ENCODE results near the gene BUD23.
A peak's percentile ranks its signal among the peaks of the same experiment; 100 is the strongest.

The BUD23 gene

DNA sequence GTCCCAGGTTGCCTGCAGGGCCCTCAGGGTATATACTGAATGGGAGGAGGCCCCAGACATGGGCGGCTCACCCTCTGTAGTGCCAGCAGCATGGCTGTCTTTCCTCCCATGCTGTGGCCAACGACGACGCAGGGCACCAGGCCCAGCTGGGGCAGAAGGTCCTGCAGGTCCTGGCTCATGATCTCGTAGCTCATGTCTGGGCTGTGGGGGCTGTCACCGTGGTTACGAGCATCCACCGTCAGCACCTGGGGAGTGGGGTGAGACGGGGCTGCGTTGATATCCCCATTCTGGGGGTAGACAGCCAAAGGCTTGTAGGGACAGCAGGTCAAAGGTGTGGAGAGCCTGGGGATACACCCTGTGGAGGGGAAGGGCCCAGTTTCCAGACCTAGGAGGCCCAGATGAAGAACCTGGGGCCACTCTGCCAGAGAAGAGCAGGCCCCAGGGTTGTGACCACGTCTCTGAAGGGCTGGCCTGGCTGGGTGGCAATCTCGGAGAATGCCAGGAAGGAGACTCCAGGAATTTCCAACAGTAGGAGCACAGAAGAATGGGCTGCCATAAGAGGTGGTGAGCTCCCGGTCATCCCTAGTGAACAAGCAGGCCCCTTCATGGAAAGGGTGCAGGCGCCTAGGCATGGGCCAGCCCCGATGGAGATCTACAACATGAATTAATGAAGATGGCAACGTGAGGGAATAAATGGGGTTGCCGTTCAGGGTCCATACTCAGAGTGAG is 54.3 kb downstream of the BUD23 start:
- TF ChIP-seq, protein P1, sequence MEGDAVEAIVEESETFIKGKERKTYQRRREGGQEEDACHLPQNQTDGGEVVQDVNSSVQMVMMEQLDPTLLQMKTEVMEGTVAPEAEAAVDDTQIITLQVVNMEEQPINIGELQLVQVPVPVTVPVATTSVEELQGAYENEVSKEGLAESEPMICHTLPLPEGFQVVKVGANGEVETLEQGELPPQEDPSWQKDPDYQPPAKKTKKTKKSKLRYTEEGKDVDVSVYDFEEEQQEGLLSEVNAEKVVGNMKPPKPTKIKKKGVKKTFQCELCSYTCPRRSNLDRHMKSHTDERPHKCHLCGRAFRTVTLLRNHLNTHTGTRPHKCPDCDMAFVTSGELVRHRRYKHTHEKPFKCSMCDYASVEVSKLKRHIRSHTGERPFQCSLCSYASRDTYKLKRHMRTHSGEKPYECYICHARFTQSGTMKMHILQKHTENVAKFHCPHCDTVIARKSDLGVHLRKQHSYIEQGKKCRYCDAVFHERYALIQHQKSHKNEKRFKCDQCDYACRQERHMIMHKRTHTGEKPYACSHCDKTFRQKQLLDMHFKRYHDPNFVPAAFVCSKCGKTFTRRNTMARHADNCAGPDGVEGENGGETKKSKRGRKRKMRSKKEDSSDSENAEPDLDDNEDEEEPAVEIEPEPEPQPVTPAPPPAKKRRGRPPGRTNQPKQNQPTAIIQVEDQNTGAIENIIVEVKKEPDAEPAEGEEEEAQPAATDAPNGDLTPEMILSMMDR (IDR thresholded peaks at IDR 0.05; ENCODE audit: insufficient read depth, low read depth, low read length, missing control alignments) = no peak
- no peak for DNase-seq (ENCODE audit: low read depth)
- peak overlapping the region; percentile 95 for H3K4me3 ChIP-seq (ENCODE audit: low read depth, low read length)

DNA sequence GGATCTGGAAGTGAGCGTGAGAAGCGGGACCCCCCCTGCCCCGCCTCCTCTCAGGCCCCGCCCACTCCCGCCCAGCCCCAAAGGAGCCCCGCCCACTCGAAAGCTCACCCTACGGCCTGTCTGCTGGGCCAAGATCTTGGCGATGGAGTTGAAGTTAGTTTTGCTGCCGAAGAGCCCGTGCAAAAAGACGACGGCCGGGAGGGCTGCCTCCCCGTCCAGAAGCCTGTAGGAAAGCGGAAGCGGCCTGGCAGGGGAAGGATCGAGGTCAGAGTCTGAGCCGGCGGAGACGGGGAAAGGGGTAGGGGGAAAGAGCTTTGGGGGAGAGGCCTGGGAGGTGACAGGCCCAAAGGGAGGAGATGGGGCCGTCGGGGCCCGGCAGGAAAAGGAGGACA is 54.8 kb downstream of the BUD23 start:
- TF ChIP-seq, protein P1 (IDR thresholded peaks at IDR 0.05; ENCODE audit: insufficient read depth, low read depth, low read length, missing control alignments) = no peak
- peak; percentile 74 for DNase-seq (ENCODE audit: low read depth)
- H3K4me3 ChIP-seq (ENCODE audit: low read depth, low read length) = peak overlapping the region; percentile 95

DNA sequence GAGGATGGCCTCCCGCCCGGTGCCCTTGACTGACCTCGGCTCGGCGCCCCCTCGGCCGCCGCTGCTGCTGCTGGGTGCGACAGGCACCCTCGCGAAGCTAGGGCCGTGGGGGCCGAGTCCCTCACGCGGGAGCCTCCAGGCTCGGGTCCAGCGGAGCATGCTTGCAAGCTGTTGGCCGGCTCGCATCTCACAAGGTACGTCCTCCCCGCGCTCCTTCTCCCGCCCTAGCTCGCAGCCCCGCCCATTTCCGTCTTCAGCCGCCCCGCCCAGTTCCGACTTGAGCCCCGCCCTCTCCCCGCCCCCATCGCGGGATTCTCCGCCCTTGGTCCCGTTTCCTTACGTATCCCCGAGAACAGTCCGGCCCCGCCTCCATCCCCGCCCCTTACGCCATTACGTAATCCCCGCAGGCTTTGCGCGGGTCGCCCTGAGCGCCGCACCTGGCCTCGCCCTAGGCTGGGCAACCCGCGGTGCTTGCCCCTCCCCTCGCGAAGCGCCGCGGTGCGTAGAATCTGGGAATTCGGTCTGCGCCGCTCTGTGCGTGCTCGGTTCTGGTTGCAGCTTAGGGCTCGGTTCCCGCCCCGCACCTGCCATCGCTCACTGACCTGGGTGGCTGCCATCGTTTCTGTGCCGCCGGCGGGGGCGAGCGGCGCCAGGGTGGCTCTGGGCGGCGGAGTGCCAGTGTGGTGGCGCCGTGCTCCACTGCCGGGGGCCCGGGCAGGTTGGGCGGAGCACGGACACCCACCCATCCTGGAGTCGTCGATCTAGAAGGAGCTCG is 55.4 kb downstream of the BUD23 start, which contains the start of gene ABHD11:
Gene ABHD11 (minus strand): TSS at position 191 of the 775 bp plus-strand sequence. CDS start 32 bp downstream, at position 159.
- TF ChIP-seq, protein P1 (IDR thresholded peaks at IDR 0.05; ENCODE audit: insufficient read depth, low read depth, low read length, missing control alignments) = no peak
- DNase-seq (ENCODE audit: low read depth) = peak; percentile 99
- peak within 1 kb of the TSS; percentile 95 for H3K4me3 ChIP-seq (ENCODE audit: low read depth, low read length)

DNA sequence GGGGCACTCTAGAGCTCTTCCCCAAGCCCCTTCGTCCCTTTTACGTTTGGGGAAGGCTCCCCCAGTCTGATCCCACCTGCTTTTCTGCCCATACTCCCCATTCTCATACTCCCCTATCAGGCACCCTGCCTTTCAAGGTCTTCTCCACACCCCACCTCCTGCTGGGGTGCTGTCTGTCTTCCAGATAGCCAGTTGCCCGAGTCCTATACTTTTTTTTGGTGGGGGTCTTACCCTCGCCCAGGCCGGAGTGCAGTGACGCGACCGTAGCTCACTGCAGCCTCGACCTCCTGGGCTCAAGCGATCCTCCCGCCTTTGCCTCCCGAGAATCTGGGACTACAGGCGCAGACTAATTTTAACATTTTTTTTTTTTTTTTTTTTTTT is 56.0 kb downstream of the BUD23 start:
- H3K4me3 ChIP-seq (ENCODE audit: low read depth, low read length) = peak overlapping the region; percentile 63
- TF ChIP-seq, protein P1 (IDR thresholded peaks at IDR 0.05; ENCODE audit: insufficient read depth, low read depth, low read length, missing control alignments) = no peak
- DNase-seq (ENCODE audit: low read depth) = no peak

DNA sequence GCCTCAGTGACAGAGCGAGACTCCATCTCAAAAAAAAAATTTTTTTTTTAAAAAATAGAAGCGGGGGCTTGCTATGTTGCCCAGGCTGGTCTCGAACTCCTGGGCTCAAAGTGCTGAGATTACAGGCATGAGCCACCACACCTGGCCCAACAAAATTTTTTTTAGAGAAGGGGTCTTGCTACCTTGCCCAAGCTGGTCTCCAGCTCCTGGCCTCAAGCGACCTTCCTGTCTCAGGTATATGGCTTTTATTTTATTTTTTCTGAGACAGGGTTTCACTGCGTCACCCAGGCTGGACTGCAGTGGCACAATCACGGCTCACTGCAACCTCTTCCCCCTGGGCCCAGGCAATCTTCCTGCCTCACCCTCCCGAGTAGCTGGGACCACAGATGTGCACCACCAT is 56.8 kb downstream of the BUD23 start:
- DNase-seq (ENCODE audit: low read depth) = no peak
- TF ChIP-seq, protein P1 (IDR thresholded peaks at IDR 0.05; ENCODE audit: insufficient read depth, low read depth, low read length, missing control alignments) = no peak
- no peak overlapping the region for H3K4me3 ChIP-seq (ENCODE audit: low read depth, low read length)

DNA sequence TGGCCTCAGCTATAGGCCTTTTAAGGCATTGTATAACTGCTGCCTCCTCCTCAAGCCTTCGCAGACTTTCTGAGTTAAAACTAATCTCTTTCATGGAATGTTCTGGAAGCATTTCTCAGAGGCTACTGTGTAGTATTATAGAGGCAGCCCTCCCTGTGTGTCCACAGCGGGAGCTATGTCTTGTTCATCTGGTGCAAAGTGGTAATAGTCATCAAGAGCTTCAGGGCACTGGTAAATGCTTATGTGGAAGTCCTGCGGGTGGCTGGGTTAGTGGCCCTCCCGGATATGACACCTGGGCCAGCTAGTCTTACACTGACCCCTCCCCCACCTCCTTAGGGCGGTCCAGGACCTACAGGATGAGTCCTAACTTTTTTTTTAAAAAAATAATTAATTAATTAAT is 57.4 kb downstream of the BUD23 start:
- no peak for DNase-seq (ENCODE audit: low read depth)
- TF ChIP-seq, protein P1 (IDR thresholded peaks at IDR 0.05; ENCODE audit: insufficient read depth, low read depth, low read length, missing control alignments) = no peak

More for the DNA sequence above, 57.4 kb downstream of the BUD23 start:
- no peak overlapping the region for H3K4me3 ChIP-seq (ENCODE audit: low read depth, low read length)

All from GM12865 (cell line).